BLaER1 (cell line): ENCODE data around the gene CPA2.
"Not testable (repeated sequence)": the region's sequence is repeated elsewhere in the genome, so short reads cannot be mapped to it uniquely, and the experiment has no call there.

Source experiments
- H3K27ac ChIP-seq: shearing (Covaris generic); formaldehyde crosslinking; 2 replicates; pipeline ENCODE4 v1.8.1; 2022
- H3K27me3 ChIP-seq: shearing (Covaris generic); formaldehyde crosslinking; 2 replicates; pipeline ENCODE4 v1.8.1; 2022
- H3K36me3 ChIP-seq: shearing (Covaris generic); formaldehyde crosslinking; 2 replicates; pipeline ENCODE4 v1.8.1; 2022
- H3K4me1 ChIP-seq: shearing (Covaris generic); formaldehyde crosslinking; 2 replicates; pipeline ENCODE4 v1.8.1; 2022
- H3K4me2 ChIP-seq: shearing (Covaris generic); formaldehyde crosslinking; 2 replicates; pipeline ENCODE4 v1.8.1; 2022
- H3K4me3 ChIP-seq: shearing (Covaris generic); formaldehyde crosslinking; 2 replicates; pipeline ENCODE4 v1.8.1; 2022
- H3K9ac ChIP-seq: shearing (Covaris generic); formaldehyde crosslinking; 2 replicates; pipeline ENCODE4 v1.8.1; 2022
- H3K9me3 ChIP-seq: shearing (Covaris generic); formaldehyde crosslinking; 2 replicates; pipeline ENCODE4 v1.8.1; 2022
- H4K20me1 ChIP-seq: shearing (Covaris generic); formaldehyde crosslinking; 2 replicates; pipeline ENCODE4 v1.8.1; 2022
- Cebpa-rat ChIP-seq: shearing (Covaris generic); IDR thresholded peaks from 2 replicates; pipeline ENCODE4 v1.8.1; 2022

The CPA2 gene

GRCh38 chr7:130303982-130304381 is 37.3 kb downstream of the CPA2 start:
- H3K9ac ChIP-seq: no peak overlapping the region
- H3K4me2 ChIP-seq: no peak overlapping the region
- no peaks in the 10 kb centered on the region for H4K20me1 ChIP-seq
- no peak for TF ChIP-seq Cebpa-rat
- H3K4me1 ChIP-seq: no peaks in the 10 kb centered on the region
- H3K36me3 ChIP-seq: no peaks in the 10 kb centered on the region
- H3K9me3 ChIP-seq: no peaks in the 10 kb centered on the region
- no peak overlapping the region for H3K4me3 ChIP-seq
- no peak overlapping the region for H3K27ac ChIP-seq
- no peaks in the 10 kb centered on the region for H3K27me3 ChIP-seq

DNA sequence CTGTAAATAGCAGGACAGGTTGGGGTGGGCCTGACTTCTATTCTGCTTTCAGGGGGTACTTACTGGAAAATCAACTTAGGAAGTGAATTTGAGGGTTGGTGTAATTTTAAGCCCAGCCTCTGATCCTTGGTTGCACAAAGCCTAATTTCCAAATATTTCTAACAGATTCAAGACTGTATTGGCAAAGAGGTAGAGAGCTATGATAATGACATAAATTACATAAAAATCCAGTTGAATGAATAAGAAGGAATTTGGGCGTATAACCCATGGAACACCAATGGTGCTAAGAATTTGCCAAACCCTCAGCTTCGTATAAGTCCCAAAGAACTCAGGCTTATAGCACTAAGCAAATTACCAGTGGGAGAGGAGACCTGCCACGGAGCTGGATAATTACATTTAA is 38.2 kb downstream of the CPA2 start:
- Histone ChIP-seq H3K4me2 (no peak overlapping the region), H4K20me1 (no peaks in the 10 kb centered on the region)

GRCh38 chr7:130305433-130306042 is 38.9 kb downstream of the CPA2 start:
- no peaks in the 10 kb centered on the region for H3K4me1 ChIP-seq
- H3K4me3 ChIP-seq: no peak overlapping the region
- no peaks in the 10 kb centered on the region for H3K36me3 ChIP-seq
- H3K9ac ChIP-seq: no peak overlapping the region
- H3K27ac ChIP-seq: no peak overlapping the region
- no peaks in the 10 kb centered on the region for H4K20me1 ChIP-seq
- H3K27me3 ChIP-seq: no peaks in the 10 kb centered on the region
- no peak overlapping the region for H3K4me2 ChIP-seq
- TF ChIP-seq Cebpa-rat: no peak
- no peaks in the 10 kb centered on the region for H3K9me3 ChIP-seq

More for the DNA sequence above, 38.2 kb downstream of the CPA2 start:
- Histone ChIP-seq H3K27me3 (no peaks in the 10 kb centered on the region), H3K4me3 (no peak overlapping the region), H3K4me1 (no peaks in the 10 kb centered on the region), H3K9me3 (no peaks in the 10 kb centered on the region), H3K36me3 (no peaks in the 10 kb centered on the region), H3K27ac (no peak overlapping the region), H3K9ac (no peak overlapping the region)
- TF ChIP-seq Cebpa-rat: no peak

- no peak for TF ChIP-seq Cebpa-rat
- H3K36me3 ChIP-seq: no peaks in the 10 kb centered on the region
- no peak overlapping the region for H3K9ac ChIP-seq
- H4K20me1 ChIP-seq: no peaks in the 10 kb centered on the region
- no peak overlapping the region for H3K4me3 ChIP-seq
- H3K27me3 ChIP-seq: no peaks in the 10 kb centered on the region
- H3K27ac ChIP-seq: no peak overlapping the region
- no peaks in the 10 kb centered on the region for H3K9me3 ChIP-seq
- H3K4me2 ChIP-seq: no peak overlapping the region
- no peaks in the 10 kb centered on the region for H3K4me1 ChIP-seq
Measured at GRCh38 chr7:130309986-130310385, 43.3 kb downstream of the CPA2 start.

DNA sequence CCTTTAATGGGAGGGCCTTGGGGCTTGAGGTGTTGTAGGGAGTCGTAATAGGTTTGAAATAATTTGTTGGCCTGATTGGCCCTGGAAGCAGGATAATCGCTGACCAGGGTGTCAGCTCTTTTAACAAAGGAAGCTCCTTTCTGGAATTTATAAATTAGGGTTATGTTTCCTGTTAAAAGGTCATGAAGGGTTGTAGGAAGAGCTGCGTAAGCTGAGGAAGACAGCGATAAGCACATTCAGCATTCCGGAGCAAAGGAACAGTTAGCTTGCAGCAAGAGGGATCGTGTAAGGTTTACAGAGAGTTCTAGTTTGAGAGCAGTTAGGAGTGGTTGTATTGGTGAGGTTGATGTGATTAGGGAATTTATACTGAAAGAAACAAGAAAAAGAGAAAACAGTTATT is 47.6 kb downstream of the CPA2 start:
- Histone ChIP-seq H3K4me2 (no peak overlapping the region), H3K9me3 (no peaks in the 10 kb centered on the region), H3K4me1 (no peaks in the 10 kb centered on the region), H3K27me3 (no peaks in the 10 kb centered on the region), H3K9ac (no peak overlapping the region), H3K36me3 (no peaks in the 10 kb centered on the region), H3K4me3 (no peak overlapping the region), H4K20me1 (no peaks in the 10 kb centered on the region), H3K27ac (no peak overlapping the region)
- no peak for TF ChIP-seq Cebpa-rat

GRCh38 chr7:130319541-130319940 is 52.9 kb downstream of the CPA2 start:
- Histone ChIP-seq H3K4me3 (no peak overlapping the region), H3K27me3 (no peaks in the 10 kb centered on the region), H3K27ac (no peak overlapping the region), H3K36me3 (no peaks in the 10 kb centered on the region), H4K20me1 (no peaks in the 10 kb centered on the region), H3K9me3 (no peaks in the 10 kb centered on the region), H3K4me1 (no peaks in the 10 kb centered on the region), H3K4me2 (no peak overlapping the region), H3K9ac (no peak overlapping the region)
- TF ChIP-seq Cebpa-rat: no peak

- not testable (repeated sequence) for H3K36me3 ChIP-seq, H3K9me3 ChIP-seq, H3K27me3 ChIP-seq, H3K4me3 ChIP-seq, H3K27ac ChIP-seq, H3K9ac ChIP-seq, H3K4me1 ChIP-seq, H4K20me1 ChIP-seq, H3K4me2 ChIP-seq
Measured at GRCh38 chr7:130321542-130322229, 55.0 kb downstream of the CPA2 start.

DNA sequence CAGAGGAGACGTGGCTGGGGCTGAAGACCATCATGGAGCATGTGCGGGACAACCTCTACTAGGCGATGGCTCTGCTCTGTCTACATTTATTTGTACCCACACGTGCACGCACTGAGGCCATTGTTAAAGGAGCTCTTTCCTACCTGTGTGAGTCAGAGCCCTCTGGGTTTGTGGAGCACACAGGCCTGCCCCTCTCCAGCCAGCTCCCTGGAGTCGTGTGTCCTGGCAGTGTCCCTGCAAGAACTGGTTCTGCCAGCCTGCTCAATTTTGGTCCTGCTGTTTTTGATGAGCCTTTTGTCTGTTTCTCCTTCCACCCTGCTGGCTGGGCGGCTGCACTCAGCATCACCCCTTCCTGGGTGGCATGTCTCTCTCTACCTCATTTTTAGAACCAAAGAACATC is 56.0 kb downstream of the CPA2 start:
- H3K4me1 ChIP-seq: no peaks in the 10 kb centered on the region
- no peak overlapping the region for H3K9ac ChIP-seq
- no peak for TF ChIP-seq Cebpa-rat
- H3K4me2 ChIP-seq: no peak overlapping the region
- no peaks in the 10 kb centered on the region for H4K20me1 ChIP-seq
- no peaks in the 10 kb centered on the region for H3K27me3 ChIP-seq
- H3K36me3 ChIP-seq: no peaks in the 10 kb centered on the region
- no peak overlapping the region for H3K27ac ChIP-seq
- no peak overlapping the region for H3K4me3 ChIP-seq
- H3K9me3 ChIP-seq: no peaks in the 10 kb centered on the region

- no peaks in the 10 kb centered on the region for H3K4me1 ChIP-seq
- H3K9me3 ChIP-seq: no peaks in the 10 kb centered on the region
- H3K4me2 ChIP-seq: no peak overlapping the region
- no peaks in the 10 kb centered on the region for H4K20me1 ChIP-seq
- no peak overlapping the region for H3K4me3 ChIP-seq
- H3K27me3 ChIP-seq: no peaks in the 10 kb centered on the region
- H3K9ac ChIP-seq: no peak overlapping the region
- TF ChIP-seq Cebpa-rat: no peak
- no peak overlapping the region for H3K27ac ChIP-seq
- no peaks in the 10 kb centered on the region for H3K36me3 ChIP-seq
Measured at GRCh38 chr7:130324306-130324943, 57.8 kb downstream of the CPA2 start.

- Histone ChIP-seq H3K27me3 (no peaks in the 10 kb centered on the region), H3K9me3 (no peaks in the 10 kb centered on the region), H3K9ac (no peak overlapping the region), H3K4me1 (no peaks in the 10 kb centered on the region), H3K4me3 (no peak overlapping the region), H3K27ac (no peak overlapping the region), H3K4me2 (no peak overlapping the region), H4K20me1 (no peaks in the 10 kb centered on the region), H3K36me3 (no peaks in the 10 kb centered on the region)
- TF ChIP-seq Cebpa-rat: no peak
Measured at GRCh38 chr7:130329681-130330080, 63.0 kb downstream of the CPA2 start.
